Neural progenitor cell (in vitro differentiated cells): ENCODE measurements around the gene KIAA1217.

ENCODE experiments used
- CTCF ChIP-seq: fragments of 200-600 bp; sonication (generic); IDR thresholded peaks from 2 replicates; pipeline ENCODE4 v1.5.1; 2017; ENCODE audit warnings: antibody characterized with exemption, mild to moderate bottlenecking
- EZH2 ChIP-seq: fragments of 200-600 bp; sonication (generic); IDR thresholded peaks from 2 replicates; pipeline ENCODE4 v1.6.1; 2017; ENCODE audit warnings: antibody characterized with exemption, mild to moderate bottlenecking, moderate library complexity
- EZH2phosphoT487 ChIP-seq: fragments of 200-600 bp; sonication (generic); IDR thresholded peaks from 2 replicates; pipeline ENCODE4 v1.6.1; 2017; ENCODE audit warnings: antibody characterized with exemption

- TF ChIP-seq EZH2 (no peak), CTCF (no peak), EZH2phosphoT487 (no peak)
Observed at GRCh38 chr10:24331457-24331856, 122.5 kb downstream of the KIAA1217 start.
